SK-N-SH (cell line): Measurements from ENCODE around the gene EDN3. TPM values are rescaled to one million over a fixed set of nuclear protein-coding genes. Genes with fewer than 3 reads are reported as not detected.
A peak's percentile ranks its signal among the peaks of the same experiment; 100 is the strongest.

Experiments
- CTCF ChIA-PET: fragments of 300-600, 350-600 bp; formaldehyde crosslinking; extraction: SDS; loops from one replicate; lab custom pipeline; 2021; lab: Yijun Ruan, JAX
- POLR2A ChIA-PET: fragments of 350-600 bp; sonication (Branson Sonifier 250); formaldehyde crosslinking; extraction: SDS; loops from one replicate; lab custom pipeline; 2020; ENCODE audit warnings: antibody characterized with exemption, inconsistent platforms; lab: Yijun Ruan, JAX
- DNase-seq: peaks from one replicate; pipeline ENCODE4 v3.0.0; 2012
- H2AFZ ChIP-seq: fragments of 200-600 bp; sonication (generic); 2 replicates; pipeline ENCODE4 v1.8.1; 2016; ENCODE audit warnings: antibody characterized with exemption, mild to moderate bottlenecking, low read depth
- H3F3A ChIP-seq: fragments of 200-600 bp; sonication (generic); replicated peaks from 2 replicates; pipeline ENCODE3; 2016; ENCODE audit warnings: antibody characterized with exemption, mild to moderate bottlenecking; ENCODE audit not compliant: insufficient read depth
- H3K27ac ChIP-seq, 2 experiments: fragments of 200-500 bp in 1 of 2; fragments of 200-600 bp in 1 of 2; sonication (Bioruptor generic) in 1 of 2; sonication (generic), shearing (Covaris generic) in 1 of 2; 2 replicates each; pipeline versions ENCODE4 v1.5.1 to v1.6.1; 2014 to 2016; ENCODE audit warnings: low read depth in 2 of 2, inconsistent platforms in 1 of 2, low read length in 1 of 2, mild to moderate bottlenecking in 1 of 2, mixed read lengths in 1 of 2
- H3K27me3 ChIP-seq: fragments of 200-600 bp; sonication (generic), shearing (Covaris generic); 2 replicates; pipeline ENCODE4 v1.6.1; 2016; ENCODE audit warnings: mixed run types; ENCODE audit not compliant: insufficient read depth
- H3K36me3 ChIP-seq, 2 experiments: fragments of 200-500 bp in 1 of 2; fragments of 200-600 bp in 1 of 2; sonication (Bioruptor generic) in 1 of 2; sonication (generic) in 1 of 2; replicated peaks in 1 of 2; 2 replicates each; pipeline versions ENCODE3 to v1.5.1; 2014 to 2016; ENCODE audit warnings: low read length in 1 of 2, mild to moderate bottlenecking in 1 of 2; ENCODE audit not compliant: insufficient read depth in 2 of 2, control insufficient read depth in 1 of 2
- H3K4me1 ChIP-seq, 2 experiments: fragments of 200-500 bp in 1 of 2; fragments of 200-600 bp in 1 of 2; sonication (Bioruptor generic) in 1 of 2; sonication (generic), shearing (Covaris generic) in 1 of 2; 2 replicates each; pipeline versions ENCODE4 v1.5.1 to v1.6.1; 2014 to 2016; ENCODE audit warnings: low read depth in 1 of 2, low read length in 1 of 2, mixed run types in 1 of 2; ENCODE audit not compliant: insufficient read depth in 2 of 2, control insufficient read depth in 1 of 2
- H3K4me2 ChIP-seq: fragments of 200-600 bp; sonication (generic), shearing (Covaris generic); 2 replicates; pipeline ENCODE4 v1.6.1; 2017; ENCODE audit warnings: mixed run types
- H3K4me3 ChIP-seq, 2 experiments: fragments of 200-500 bp in 1 of 2; fragments of 200-600 bp in 1 of 2; sonication (Bioruptor generic) in 1 of 2; sonication (generic), shearing (Covaris generic) in 1 of 2; 2 replicates each; pipeline versions ENCODE4 v1.5.1 to v1.8.1; 2014 to 2016; ENCODE audit warnings: low read depth in 2 of 2, inconsistent platforms in 1 of 2, low read length in 1 of 2, mild to moderate bottlenecking in 1 of 2, mixed read lengths in 1 of 2, moderate library complexity in 1 of 2
- H3K79me2 ChIP-seq: fragments of 200-600 bp; sonication (generic); 2 replicates; pipeline ENCODE4 v1.8.1; 2017; ENCODE audit warnings: mild to moderate bottlenecking; ENCODE audit not compliant: insufficient read depth
- H3K9ac ChIP-seq: fragments of 200-600 bp; sonication (generic); 2 replicates; pipeline ENCODE4 v1.6.1; 2017; ENCODE audit warnings: mixed run types
- H3K9me2 ChIP-seq: fragments of 200-600 bp; sonication (generic); 2 replicates; pipeline ENCODE4 v1.6.1; 2017; ENCODE audit warnings: mixed run types
- H3K9me3 ChIP-seq: fragments of 200-600 bp; sonication (generic); 2 replicates; pipeline ENCODE4 v1.6.1; 2017; ENCODE audit warnings: mixed run types, mild to moderate bottlenecking, moderate library complexity
- H4K20me1 ChIP-seq: fragments of 200-600 bp; sonication (generic); 2 replicates; pipeline ENCODE4 v1.6.1; 2017; ENCODE audit warnings: mild to moderate bottlenecking, mixed run types; ENCODE audit not compliant: insufficient read depth
- CHD2 ChIP-seq: fragments of 150-350 bp; IDR thresholded peaks from 2 replicates; pipeline ENCODE4 v1.6.1; 2018; ENCODE audit warnings: low read length; ENCODE audit not compliant: partially characterized antibody
- CTCF ChIP-seq: fragments of 200-600 bp; sonication (generic); IDR thresholded peaks from 2 replicates; pipeline ENCODE4 v1.6.1; 2017; ENCODE audit warnings: antibody characterized with exemption, mild to moderate bottlenecking, moderate library complexity
- ELF1 ChIP-seq: IDR thresholded peaks from 2 replicates; pipeline ENCODE4 v1.4.0; 2012
- EP300 ChIP-seq, 2 experiments: IDR thresholded peaks; 2 replicates each; pipeline versions ENCODE4 v1.4.0 to v1.6.1; 2012; ENCODE audit warnings: borderline replicate concordance in 1 of 2, low read depth in 1 of 2, low read length in 1 of 2
- EZH2phosphoT487 ChIP-seq: fragments of 200-600 bp; sonication (generic); IDR thresholded peaks from 2 replicates; pipeline ENCODE4 v1.6.1; 2017; ENCODE audit warnings: low read depth, mixed run types, mild to moderate bottlenecking, antibody characterized with exemption, moderate library complexity, borderline replicate concordance
- GATA2 ChIP-seq: sonication (generic); formaldehyde crosslinking; IDR thresholded peaks from 2 replicates; pipeline ENCODE4 v1.5.0; 2020; ENCODE audit warnings: mild to moderate bottlenecking, missing genetic modification reagents
- IRF3 ChIP-seq: fragments of 150-350 bp; IDR thresholded peaks from 2 replicates; pipeline ENCODE4 v1.6.1; 2016; ENCODE audit warnings: mild to moderate bottlenecking, low read depth, low read length
- NFIC ChIP-seq: IDR thresholded peaks from 2 replicates; pipeline ENCODE4 v1.4.0; 2012; ENCODE audit warnings: borderline replicate concordance
- PBX3 ChIP-seq: IDR thresholded peaks from 2 replicates; pipeline ENCODE4; 2012
- RAD21 ChIP-seq: IDR thresholded peaks from 2 replicates; pipeline ENCODE4 v1.6.1; 2012; ENCODE audit warnings: mild to moderate bottlenecking, low read length
- RCOR1 ChIP-seq: fragments of 150-350 bp; IDR thresholded peaks from 2 replicates; pipeline ENCODE4 v1.6.1; 2017; ENCODE audit warnings: antibody characterized with exemption, low read length
- RFX5 ChIP-seq: IDR thresholded peaks from 2 replicates; pipeline ENCODE4 v1.6.1; 2012; ENCODE audit warnings: mild to moderate bottlenecking, improper control_type of control experiment, low read length
- TAF1 ChIP-seq: IDR thresholded peaks from 2 replicates; pipeline ENCODE4 v1.6.1; 2012; ENCODE audit warnings: low read depth, mild to moderate bottlenecking, low read length, moderate library complexity, borderline replicate concordance
- TCF12 ChIP-seq: IDR thresholded peaks from 2 replicates; pipeline ENCODE4 v1.4.0; 2012
- TEAD4 ChIP-seq: IDR thresholded peaks from 2 replicates; pipeline ENCODE4 v1.4.0; 2012; ENCODE audit warnings: mild to moderate bottlenecking, borderline replicate concordance; ENCODE audit not compliant: insufficient read depth
- USF1 ChIP-seq: IDR thresholded peaks from 2 replicates; pipeline ENCODE4 v1.4.0; 2012; ENCODE audit warnings: low read depth, borderline replicate concordance
- USF2 ChIP-seq: fragments of 150-350 bp; IDR thresholded peaks from 2 replicates; pipeline ENCODE4 v1.6.1; 2017; ENCODE audit warnings: antibody characterized with exemption, low read length, low read depth, borderline replicate concordance
- YY1 ChIP-seq: IDR thresholded peaks from 2 replicates; pipeline ENCODE4 v1.4.0; 2012; ENCODE audit warnings: low read depth, mild to moderate bottlenecking
- WGBS: methylation state at CpG from one replicate; pipeline ENCODE4 v1.1.6; 2017; ENCODE audit warnings: low lambda C conversion rate; 5-methylcytosine and 5-hydroxymethylcytosine counted together
- polyA plus RNA-seq, 3 experiments: library from polyadenylated mRNA; depleted of rRNA; stranded (reverse); fragments of >200 nt; gene quantifications; 2 replicates each; pipeline ENCODE4 v1.2.3, GENCODE V29; 2012

The EDN3 gene
- polyA plus RNA-seq, 1 of the 3 experiments (the other 2 are of a cell fraction) = 0.02 TPM

GRCh38 chr20:59253779-59254319 lies 46.6 kb upstream of the EDN3 start:
- TF ChIP-seq PBX3 (0 out of 2 replicates have a peak, but pooled peaks have one; percentile 9), RAD21 (peak; percentile 18; the same call in 1 of the 2 replicates), TCF12 (peak; percentile 35; the same call in 1 of the 2 replicates), CHD2 (no peak)
- TF ChIP-seq, all 33 proteins: peak for 3
- ChIA-PET POLR2A (no interaction called here), CTCF (interaction anchor here (0.7 to 3.6 kb wide), 7 partner anchors 15 to 389 kb away, joined by 3 to 11 read pairs (median 3); no protein-coding TSS in a partner anchor)
- 32% methylated on average over 4 of the region's 4 CpGs for WGBS
- Histone ChIP-seq H3K4me3 (no peak overlapping the region), H3K27me3 (no peaks in the 10 kb centered on the region; the same call in 1 of the 2 replicates), H3K36me3 (no peaks in the 10 kb centered on the region), H3K9me2 (no peaks in the 10 kb centered on the region), H3K79me2 (no peaks in the 10 kb centered on the region), H3K4me2 (no peak overlapping the region), H4K20me1 (no peaks in the 10 kb centered on the region), H3K4me1 (peaks cover 0 to 6% of the 10 kb centered on the region in 2 experiments; a peak in 1 of 4 replicates), H3K9ac (no peak overlapping the region), H3K27ac (no peak overlapping the region), H2AFZ (no peak overlapping the region), H3K9me3 (no peaks in the 10 kb centered on the region), H3F3A (no peaks in the 10 kb centered on the region)
- DNase-seq = peak; percentile 13

GRCh38 chr20:59255256-59255655 lies 45.2 kb upstream of the EDN3 start:
- no peaks in the 10 kb centered on the region for H3K9me2 ChIP-seq
- WGBS = 63% methylated on average over 5 of the region's 5 CpGs
- POLR2A ChIA-PET = no interaction called here
- H3K79me2 ChIP-seq = no peaks in the 10 kb centered on the region
- H3K9me3 ChIP-seq = no peaks in the 10 kb centered on the region
- no peaks in the 10 kb centered on the region for H3F3A ChIP-seq
- no peak overlapping the region for H3K27ac ChIP-seq
- H3K36me3 ChIP-seq = no peaks in the 10 kb centered on the region
- H3K4me3 ChIP-seq = no peak overlapping the region
- H3K27me3 ChIP-seq = no peaks in the 10 kb centered on the region; the same call in 1 of the 2 replicates
- CTCF ChIA-PET = interaction anchor here (3.6 kb wide), 1 partner anchor 13 kb away, joined by 11 read pairs; no protein-coding TSS in a partner anchor
- no peak for DNase-seq
- no peak overlapping the region for H2AFZ ChIP-seq
- no peak overlapping the region for H3K4me2 ChIP-seq
- no peak overlapping the region for H3K9ac ChIP-seq
- no peaks in the 10 kb centered on the region for H4K20me1 ChIP-seq
- H3K4me1 ChIP-seq = peaks cover 0 to 5% of the 10 kb centered on the region in 2 experiments; a peak in 1 of 4 replicates
- no peak for TF ChIP-seq YY1
- TF ChIP-seq RAD21 = no peak
- TF ChIP-seq IRF3 = no peak
- no peak for TF ChIP-seq USF2
- TF ChIP-seq PBX3 = no peak
- TF ChIP-seq GATA2 = no peak
- no peak for TF ChIP-seq RCOR1
- no peak for TF ChIP-seq TEAD4
- TF ChIP-seq TAF1 = no peak
- TF ChIP-seq ELF1 = no peak
- no peak for TF ChIP-seq NFIC
- TF ChIP-seq USF1 = no peak
- TF ChIP-seq RFX5 = no peak
- no peak for TF ChIP-seq EP300 (IDR thresholded peaks at IDR 0.05; ENCODE audit: borderline replicate concordance in 1 of 2, low read depth in 1 of 2, low read length in 1 of 2)
- TF ChIP-seq EZH2phosphoT487 = no peak
- TF ChIP-seq CTCF = no peak
